SK-N-SH (cell line): ENCODE data around the gene PCBP4. TPM values are rescaled to one million over a fixed set of nuclear protein-coding genes. Genes with fewer than 3 reads are reported as not detected.

Experiments
- CTCF ChIA-PET: fragments of 300-600, 350-600 bp; formaldehyde crosslinking; extraction: SDS; loops from one replicate; lab custom pipeline; 2021; lab: Yijun Ruan, JAX
- POLR2A ChIA-PET: fragments of 350-600 bp; sonication (Branson Sonifier 250); formaldehyde crosslinking; extraction: SDS; loops from one replicate; lab custom pipeline; 2020; ENCODE audit warnings: antibody characterized with exemption, inconsistent platforms; lab: Yijun Ruan, JAX
- DNase-seq: peaks from one replicate; pipeline ENCODE4 v3.0.0; 2012
- H2AFZ ChIP-seq: fragments of 200-600 bp; sonication (generic); 2 replicates; pipeline ENCODE4 v1.8.1; 2016; ENCODE audit warnings: antibody characterized with exemption, mild to moderate bottlenecking, low read depth
- H3F3A ChIP-seq: fragments of 200-600 bp; sonication (generic); replicated peaks from 2 replicates; pipeline ENCODE3; 2016; ENCODE audit warnings: antibody characterized with exemption, mild to moderate bottlenecking; ENCODE audit not compliant: insufficient read depth
- H3K27ac ChIP-seq, 2 experiments: fragments of 200-500 bp in 1 of 2; fragments of 200-600 bp in 1 of 2; sonication (Bioruptor generic) in 1 of 2; sonication (generic), shearing (Covaris generic) in 1 of 2; 2 replicates each; pipeline versions ENCODE4 v1.5.1 to v1.6.1; 2014 to 2016; ENCODE audit warnings: low read depth in 2 of 2, inconsistent platforms in 1 of 2, low read length in 1 of 2, mild to moderate bottlenecking in 1 of 2, mixed read lengths in 1 of 2
- H3K27me3 ChIP-seq: fragments of 200-600 bp; sonication (generic), shearing (Covaris generic); 2 replicates; pipeline ENCODE4 v1.6.1; 2016; ENCODE audit warnings: mixed run types; ENCODE audit not compliant: insufficient read depth
- H3K36me3 ChIP-seq, 2 experiments: fragments of 200-500 bp in 1 of 2; fragments of 200-600 bp in 1 of 2; sonication (Bioruptor generic) in 1 of 2; sonication (generic) in 1 of 2; replicated peaks in 1 of 2; 2 replicates each; pipeline versions ENCODE3 to v1.5.1; 2014 to 2016; ENCODE audit warnings: low read length in 1 of 2, mild to moderate bottlenecking in 1 of 2; ENCODE audit not compliant: insufficient read depth in 2 of 2, control insufficient read depth in 1 of 2
- H3K4me1 ChIP-seq, 2 experiments: fragments of 200-500 bp in 1 of 2; fragments of 200-600 bp in 1 of 2; sonication (Bioruptor generic) in 1 of 2; sonication (generic), shearing (Covaris generic) in 1 of 2; 2 replicates each; pipeline versions ENCODE4 v1.5.1 to v1.6.1; 2014 to 2016; ENCODE audit warnings: low read depth in 1 of 2, low read length in 1 of 2, mixed run types in 1 of 2; ENCODE audit not compliant: insufficient read depth in 2 of 2, control insufficient read depth in 1 of 2
- H3K4me2 ChIP-seq: fragments of 200-600 bp; sonication (generic), shearing (Covaris generic); 2 replicates; pipeline ENCODE4 v1.6.1; 2017; ENCODE audit warnings: mixed run types
- H3K4me3 ChIP-seq, 2 experiments: fragments of 200-500 bp in 1 of 2; fragments of 200-600 bp in 1 of 2; sonication (Bioruptor generic) in 1 of 2; sonication (generic), shearing (Covaris generic) in 1 of 2; 2 replicates each; pipeline versions ENCODE4 v1.5.1 to v1.8.1; 2014 to 2016; ENCODE audit warnings: low read depth in 2 of 2, inconsistent platforms in 1 of 2, low read length in 1 of 2, mild to moderate bottlenecking in 1 of 2, mixed read lengths in 1 of 2, moderate library complexity in 1 of 2
- H3K79me2 ChIP-seq: fragments of 200-600 bp; sonication (generic); 2 replicates; pipeline ENCODE4 v1.8.1; 2017; ENCODE audit warnings: mild to moderate bottlenecking; ENCODE audit not compliant: insufficient read depth
- H3K9ac ChIP-seq: fragments of 200-600 bp; sonication (generic); 2 replicates; pipeline ENCODE4 v1.6.1; 2017; ENCODE audit warnings: mixed run types
- H3K9me2 ChIP-seq: fragments of 200-600 bp; sonication (generic); 2 replicates; pipeline ENCODE4 v1.6.1; 2017; ENCODE audit warnings: mixed run types
- H3K9me3 ChIP-seq: fragments of 200-600 bp; sonication (generic); 2 replicates; pipeline ENCODE4 v1.6.1; 2017; ENCODE audit warnings: mixed run types, mild to moderate bottlenecking, moderate library complexity
- H4K20me1 ChIP-seq: fragments of 200-600 bp; sonication (generic); 2 replicates; pipeline ENCODE4 v1.6.1; 2017; ENCODE audit warnings: mild to moderate bottlenecking, mixed run types; ENCODE audit not compliant: insufficient read depth
- ELF1 ChIP-seq: IDR thresholded peaks from 2 replicates; pipeline ENCODE4 v1.4.0; 2012
- EP300 ChIP-seq, 2 experiments: IDR thresholded peaks; 2 replicates each; pipeline versions ENCODE4 v1.4.0 to v1.6.1; 2012; ENCODE audit warnings: borderline replicate concordance in 1 of 2, low read depth in 1 of 2, low read length in 1 of 2
- FOXJ3 ChIP-seq: sonication (generic); formaldehyde crosslinking; IDR thresholded peaks from 2 replicates; pipeline ENCODE4 v1.5.1; 2020; ENCODE audit warnings: mild to moderate bottlenecking, missing genetic modification reagents
- FOXM1 ChIP-seq: IDR thresholded peaks from 2 replicates; pipeline ENCODE4 v1.4.0; 2012; ENCODE audit warnings: low read depth, mild to moderate bottlenecking
- GABPA ChIP-seq: IDR thresholded peaks from 2 replicates; pipeline ENCODE4 v1.4.0; 2012; ENCODE audit warnings: low read depth, mild to moderate bottlenecking
- IRF3 ChIP-seq: fragments of 150-350 bp; IDR thresholded peaks from 2 replicates; pipeline ENCODE4 v1.6.1; 2016; ENCODE audit warnings: mild to moderate bottlenecking, low read depth, low read length
- NFIC ChIP-seq: IDR thresholded peaks from 2 replicates; pipeline ENCODE4 v1.4.0; 2012; ENCODE audit warnings: borderline replicate concordance
- NRF1 ChIP-seq: IDR thresholded peaks from 2 replicates; pipeline ENCODE4 v1.6.1; 2012; ENCODE audit warnings: low read depth, mild to moderate bottlenecking, low read length
- POLR2AphosphoS5 ChIP-seq: IDR thresholded peaks from 2 replicates; pipeline ENCODE4 v1.6.1; 2012; ENCODE audit warnings: low read depth, low read length
- RAD21 ChIP-seq: IDR thresholded peaks from 2 replicates; pipeline ENCODE4 v1.6.1; 2012; ENCODE audit warnings: mild to moderate bottlenecking, low read length
- RCOR1 ChIP-seq: fragments of 150-350 bp; IDR thresholded peaks from 2 replicates; pipeline ENCODE4 v1.6.1; 2017; ENCODE audit warnings: antibody characterized with exemption, low read length
- REST ChIP-seq: IDR thresholded peaks from 2 replicates; pipeline ENCODE4 v1.6.1; 2012; ENCODE audit warnings: mild to moderate bottlenecking, low read depth, low read length, moderate library complexity
- RFX5 ChIP-seq: IDR thresholded peaks from 2 replicates; pipeline ENCODE4 v1.6.1; 2012; ENCODE audit warnings: mild to moderate bottlenecking, improper control_type of control experiment, low read length
- SMC3 ChIP-seq: IDR thresholded peaks from 2 replicates; pipeline ENCODE4 v1.6.1; 2012; ENCODE audit warnings: low read depth, low read length, improper control_type of control experiment
- TAF1 ChIP-seq: IDR thresholded peaks from 2 replicates; pipeline ENCODE4 v1.6.1; 2012; ENCODE audit warnings: low read depth, mild to moderate bottlenecking, low read length, moderate library complexity, borderline replicate concordance
- YY1 ChIP-seq: IDR thresholded peaks from 2 replicates; pipeline ENCODE4 v1.4.0; 2012; ENCODE audit warnings: low read depth, mild to moderate bottlenecking
- WGBS: methylation state at CpG from one replicate; pipeline ENCODE4 v1.1.6; 2017; ENCODE audit warnings: low lambda C conversion rate; 5-methylcytosine and 5-hydroxymethylcytosine counted together
- polyA plus RNA-seq, 3 experiments: library from polyadenylated mRNA; depleted of rRNA; stranded (reverse); fragments of >200 nt; gene quantifications; 2 replicates each; pipeline ENCODE4 v1.2.3, GENCODE V29; 2012
- TF ChIP-seq, protein P1 (sequence below): IDR thresholded peaks from 2 replicates; pipeline ENCODE4 v1.4.0; 2012; ENCODE audit warnings: low read depth
- TF ChIP-seq, protein P2 (sequence below): fragments of 150-350 bp; IDR thresholded peaks from 2 replicates; pipeline ENCODE4 v1.6.1; 2017; ENCODE audit warnings: antibody characterized with exemption, low read length, low read depth, borderline replicate concordance

The PCBP4 gene
- polyA plus RNA-seq, 1 of the 3 experiments (the other 2 are of a cell fraction), result 97.4 TPM

DNA sequence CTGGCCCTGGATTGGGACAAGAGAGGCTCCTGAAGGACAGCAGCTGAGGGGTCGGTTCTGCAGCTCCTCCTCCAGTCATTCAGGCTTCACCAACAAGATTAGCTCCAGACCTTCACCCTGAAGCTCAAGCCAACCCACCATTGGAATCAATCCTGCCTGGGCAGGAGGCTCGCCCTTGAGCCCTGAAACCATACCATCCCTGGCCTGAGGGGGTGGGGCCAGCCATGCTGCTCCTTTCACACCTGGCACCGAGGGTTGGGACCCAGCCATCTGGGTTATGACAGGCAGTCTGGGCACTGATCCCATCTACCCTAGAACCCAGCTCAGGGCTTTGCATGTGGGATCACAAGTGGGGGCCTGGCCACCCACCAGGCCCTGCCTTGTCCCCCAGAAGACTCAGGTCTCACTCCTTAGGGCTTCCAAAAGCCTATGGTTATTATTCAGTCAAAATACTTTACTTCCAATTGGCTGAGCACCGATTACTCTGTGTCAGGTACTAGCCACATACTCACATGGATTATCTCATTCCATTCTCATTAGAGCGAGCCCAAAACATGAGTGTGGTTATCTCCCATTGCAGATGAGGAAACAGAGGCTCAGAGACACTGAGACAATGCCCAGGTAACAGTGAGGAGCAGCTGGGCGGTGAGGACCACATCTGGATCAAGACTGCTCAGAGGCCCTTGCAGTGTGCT lies 3.5 kb upstream of the PCBP4 start (continued):
- TF ChIP-seq IRF3 (no peak), ELF1 (no peak)

- CTCF ChIA-PET, result interaction anchor here (1.1 to 4.8 kb wide), 5 partner anchors 10 to 32 kb away, joined by 3 to 27 read pairs (median 4); partner anchors contain the start of genes ACY1, PARP3 and RRP9
- no peak overlapping the region; a peak in 1 of 4 replicates for H3K27ac ChIP-seq
- peaks cover 15% of the 10 kb centered on the region for H3F3A ChIP-seq
- H2AFZ ChIP-seq, result no peak overlapping the region
- H3K4me1 ChIP-seq, result peaks cover 12 to 61% of the 10 kb centered on the region in 2 experiments
- H3K36me3 ChIP-seq, result no peaks in the 10 kb centered on the region
- 90% methylated on average over 2 of the region's 4 CpGs for WGBS
- no peak overlapping the region for H3K9ac ChIP-seq
- H3K79me2 ChIP-seq, result peaks cover 38% of the 10 kb centered on the region
- TF ChIP-seq RFX5 (no peak), SMC3 (no peak), NFIC (no peak), NRF1 (no peak), POLR2AphosphoS5 (no peak), YY1 (no peak), RAD21 (no peak)
- TF ChIP-seq, protein P1, sequence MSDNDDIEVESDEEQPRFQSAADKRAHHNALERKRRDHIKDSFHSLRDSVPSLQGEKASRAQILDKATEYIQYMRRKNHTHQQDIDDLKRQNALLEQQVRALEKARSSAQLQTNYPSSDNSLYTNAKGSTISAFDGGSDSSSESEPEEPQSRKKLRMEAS, result no peak
- no peaks in the 10 kb centered on the region for H4K20me1 ChIP-seq
- H3K9me2 ChIP-seq, result no peaks in the 10 kb centered on the region
- no peak overlapping the region for H3K4me3 ChIP-seq
- DNase-seq, result no peak
- no peak overlapping the region for H3K4me2 ChIP-seq
- no peaks in the 10 kb centered on the region for H3K27me3 ChIP-seq
- POLR2A ChIA-PET, result interaction anchor here (1.2 to 3.9 kb wide), 4 partner anchors 13 to 28 kb away, joined by 4 to 20 read pairs (median 13); partner anchors contain the start of genes ACY1, PARP3, RPL29 and RRP9
- no peaks in the 10 kb centered on the region for H3K9me3 ChIP-seq
Observed at GRCh38 chr3:51969841-51970240, 2.6 kb upstream of the PCBP4 start.

GRCh38 chr3:51968883-51969678 lies 1.8 kb upstream of the PCBP4 start:
- DNase-seq, result no peak
- Histone ChIP-seq H3K9me3 (no peaks in the 10 kb centered on the region), H2AFZ (no peak overlapping the region), H3K79me2 (peaks cover 45% of the 10 kb centered on the region), H3K9me2 (no peaks in the 10 kb centered on the region), H3K4me2 (peak overlapping the region; percentile 91), H3K27me3 (no peaks in the 10 kb centered on the region), H3K9ac (no peak overlapping the region), H3K4me3 (peak overlapping the region in 1 of 2 experiments; percentile 74; a peak in 2 of 4 replicates), H3K4me1 (peaks cover 5 to 62% of the 10 kb centered on the region in 2 experiments; a peak in 3 of 4 replicates), H3K27ac (peak overlapping the region in 1 of 2 experiments; percentile 97; a peak in 3 of 4 replicates), H3F3A (peaks cover 12% of the 10 kb centered on the region), H3K36me3 (no peaks in the 10 kb centered on the region), H4K20me1 (no peaks in the 10 kb centered on the region)
- 98% methylated on average over 4 of the region's 6 CpGs for WGBS
- POLR2A ChIA-PET, result interaction anchor here (0.8 to 3.9 kb wide), 5 partner anchors 14 to 36 kb away, joined by 3 to 20 read pairs (median 7); partner anchors contain the start of genes ACY1, PARP3, RPL29 and RRP9
- CTCF ChIA-PET, result interaction anchor here (0.9 to 4.8 kb wide), 7 partner anchors 8 to 27 kb away, joined by 3 to 27 read pairs (median 5); partner anchors contain the start of genes ACY1, PARP3 and RRP9
- TF ChIP-seq REST, result no peak
- TF ChIP-seq FOXJ3 (CRISPR knock-in tag), result no peak
- no peak for TF ChIP-seq RCOR1
- TF ChIP-seq FOXM1, result no peak
- no peak for TF ChIP-seq TAF1
- TF ChIP-seq, protein P2, sequence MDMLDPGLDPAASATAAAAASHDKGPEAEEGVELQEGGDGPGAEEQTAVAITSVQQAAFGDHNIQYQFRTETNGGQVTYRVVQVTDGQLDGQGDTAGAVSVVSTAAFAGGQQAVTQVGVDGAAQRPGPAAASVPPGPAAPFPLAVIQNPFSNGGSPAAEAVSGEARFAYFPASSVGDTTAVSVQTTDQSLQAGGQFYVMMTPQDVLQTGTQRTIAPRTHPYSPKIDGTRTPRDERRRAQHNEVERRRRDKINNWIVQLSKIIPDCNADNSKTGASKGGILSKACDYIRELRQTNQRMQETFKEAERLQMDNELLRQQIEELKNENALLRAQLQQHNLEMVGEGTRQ, result no peak
- TF ChIP-seq EP300 (IDR thresholded peaks at IDR 0.05; ENCODE audit: borderline replicate concordance in 1 of 2, low read depth in 1 of 2, low read length in 1 of 2), result no peak
- no peak for TF ChIP-seq GABPA
